ENCODE data around the gene PTCH2.
"Not testable (repeated sequence)": the region's sequence is repeated elsewhere in the genome, so short reads cannot be mapped to it uniquely, and the experiment has no call there.

PTCH2 gene

GRCh38 chr1:44801491-44802305, 41.4 kb downstream of the PTCH2 start:
- no peak for DNase-seq (ENCODE audit: low read depth)

GRCh38 chr1:44799770-44800584, 43.1 kb downstream of the PTCH2 start, which contains the start of gene PLK3:
Gene PLK3 (plus strand): TSS chr1:44800377. CDS start chr1:44800464, 87 bp downstream.
- DNase-seq (ENCODE audit: low read depth) = peak; percentile 95

- DNase-seq (ENCODE audit: low read depth) = no peak
Measured at GRCh38 chr1:44798481-44799365, 44.3 kb downstream of the PTCH2 start.

GRCh38 chr1:44797886-44798285, 45.2 kb downstream of the PTCH2 start:
- not testable (repeated sequence) for DNase-seq (ENCODE audit: low read depth)

- DNase-seq (ENCODE audit: low read depth) = no peak
Measured at GRCh38 chr1:44792736-44793502, 50.1 kb downstream of the PTCH2 start.

- DNase-seq (ENCODE audit: low read depth) = no peak
Measured at GRCh38 chr1:44790968-44791801, 51.9 kb downstream of the PTCH2 start.

GRCh38 chr1:44788120-44788860, 54.8 kb downstream of the PTCH2 start, which contains the start of gene BEST4:
Gene BEST4 (minus strand): TSS chr1:44788170. CDS start chr1:44787705, 465 bp downstream.
- no peak for DNase-seq (ENCODE audit: low read depth)

GRCh38 chr1:44787506-44787905, 55.5 kb downstream of the PTCH2 start:
- no peak for DNase-seq (ENCODE audit: low read depth)

GRCh38 chr1:44786841-44787426, 56.1 kb downstream of the PTCH2 start:
- no peak for DNase-seq (ENCODE audit: low read depth)

- DNase-seq (ENCODE audit: low read depth) = no peak
Measured at GRCh38 chr1:44786138-44786840, 56.8 kb downstream of the PTCH2 start.

GRCh38 chr1:44785501-44786137, 57.4 kb downstream of the PTCH2 start:
- DNase-seq (ENCODE audit: low read depth) = no peak

- DNase-seq (ENCODE audit: low read depth) = no peak
Measured at GRCh38 chr1:44785029-44785380, 58.0 kb downstream of the PTCH2 start.

GRCh38 chr1:44784094-44785028, 58.7 kb downstream of the PTCH2 start:
- no peak for DNase-seq (ENCODE audit: low read depth)

GRCh38 chr1:44783697-44784093, 59.4 kb downstream of the PTCH2 start:
- DNase-seq (ENCODE audit: low read depth) = no peak

GRCh38 chr1:44780583-44781121, 62.4 kb downstream of the PTCH2 start:
- DNase-seq (ENCODE audit: low read depth) = no peak

- DNase-seq (ENCODE audit: low read depth) = no peak
Measured at GRCh38 chr1:44778705-44779576, 64.1 kb downstream of the PTCH2 start.
